Retina (tissue), 1 donor: Measurements from ENCODE around the gene ANKRD60.

Source experiments
- DNase-seq: peaks from one replicate; pipeline ENCODE4 v3.0.0-alpha.2; 2016

ANKRD60 gene

DNA sequence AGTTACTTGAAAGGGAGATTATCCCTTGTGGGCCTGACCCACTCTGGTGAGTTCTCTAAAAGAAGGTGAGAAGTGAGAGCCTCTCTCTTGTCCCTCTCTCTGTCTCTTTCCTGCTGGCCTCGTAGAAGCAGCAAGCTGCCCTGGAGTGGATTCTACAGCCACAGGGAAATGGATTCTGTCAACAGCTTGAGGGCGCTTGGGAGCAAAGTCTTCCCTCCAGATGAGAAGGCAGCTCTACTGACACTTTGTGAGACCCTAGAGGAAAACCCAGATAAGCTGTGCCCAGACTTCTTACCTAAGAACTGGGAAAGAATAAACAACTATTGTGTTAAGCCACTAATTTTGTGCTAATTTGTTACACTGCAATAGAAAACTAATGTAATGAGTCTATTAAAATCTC, 39.9 kb downstream of the ANKRD60 start:
- no peak for DNase-seq

DNA sequence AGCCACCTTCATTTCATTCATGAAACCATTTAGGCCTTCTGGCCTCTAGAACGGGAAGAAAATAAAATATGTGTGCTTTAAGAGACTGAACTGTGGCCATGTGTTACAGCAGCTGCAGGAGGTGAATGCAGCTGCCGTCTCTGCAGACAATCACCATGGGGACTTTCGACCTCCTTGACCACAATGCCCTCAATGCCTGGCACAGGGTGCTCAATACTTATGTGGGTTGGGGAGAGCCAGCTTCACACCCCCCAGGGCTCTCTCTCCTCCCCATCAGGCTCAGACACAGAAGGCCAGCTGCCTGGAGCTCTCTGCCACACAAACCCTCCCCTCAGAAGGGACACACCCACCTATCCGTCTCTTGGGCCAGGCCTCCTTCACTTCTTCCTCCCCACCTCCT, 43.5 kb downstream of the ANKRD60 start:
- DNase-seq: no peak

DNA sequence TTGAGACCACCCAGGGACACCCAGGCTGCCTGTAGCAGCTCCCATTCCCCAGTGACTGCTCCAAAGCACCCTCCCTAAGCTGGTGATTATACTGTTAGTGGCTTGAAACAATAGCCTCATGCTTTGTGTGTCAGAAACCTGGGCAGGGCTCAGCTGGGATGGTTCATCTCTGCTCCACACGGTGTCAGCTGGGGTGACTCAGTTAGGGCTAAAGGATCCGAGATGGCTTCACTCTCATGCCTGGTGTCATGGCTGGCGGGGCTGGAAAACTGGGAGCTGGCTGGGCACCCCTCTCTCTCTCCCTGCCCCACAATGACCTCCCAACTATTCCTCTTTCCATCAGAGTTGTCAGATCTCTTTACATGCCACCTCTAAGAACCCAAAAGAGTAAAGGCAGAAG, 44.4 kb downstream of the ANKRD60 start:
- no peak for DNase-seq

DNA sequence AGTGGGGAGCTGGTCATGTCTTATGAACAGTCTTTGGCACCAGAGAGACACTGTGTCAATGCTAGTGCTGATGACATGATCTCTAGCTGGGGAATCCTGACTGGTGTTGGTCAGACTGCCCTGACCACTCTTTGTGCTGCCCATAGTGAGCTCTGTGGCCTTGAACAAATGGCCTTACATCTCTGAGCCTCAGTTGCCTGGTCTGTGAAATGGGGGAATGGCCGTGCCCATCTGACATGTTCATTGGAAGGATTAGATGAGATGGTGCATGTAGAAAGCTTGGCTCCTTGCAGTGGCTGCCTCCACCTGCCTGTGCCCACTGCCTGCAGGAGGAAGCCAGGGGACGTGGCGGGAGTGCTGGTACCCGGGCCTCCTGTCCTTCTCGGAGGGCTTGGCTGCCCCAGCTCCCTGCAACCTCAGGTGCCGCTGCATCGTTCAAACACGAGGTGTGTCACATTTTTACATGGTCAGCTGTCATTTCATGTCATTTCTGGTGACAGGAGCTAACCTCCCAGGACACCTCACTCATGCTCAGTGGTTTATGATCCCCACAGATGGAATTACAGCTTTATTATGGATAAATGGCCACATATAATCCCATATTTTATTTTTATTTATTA, 45.8 kb downstream of the ANKRD60 start:
- no peak for DNase-seq

DNA sequence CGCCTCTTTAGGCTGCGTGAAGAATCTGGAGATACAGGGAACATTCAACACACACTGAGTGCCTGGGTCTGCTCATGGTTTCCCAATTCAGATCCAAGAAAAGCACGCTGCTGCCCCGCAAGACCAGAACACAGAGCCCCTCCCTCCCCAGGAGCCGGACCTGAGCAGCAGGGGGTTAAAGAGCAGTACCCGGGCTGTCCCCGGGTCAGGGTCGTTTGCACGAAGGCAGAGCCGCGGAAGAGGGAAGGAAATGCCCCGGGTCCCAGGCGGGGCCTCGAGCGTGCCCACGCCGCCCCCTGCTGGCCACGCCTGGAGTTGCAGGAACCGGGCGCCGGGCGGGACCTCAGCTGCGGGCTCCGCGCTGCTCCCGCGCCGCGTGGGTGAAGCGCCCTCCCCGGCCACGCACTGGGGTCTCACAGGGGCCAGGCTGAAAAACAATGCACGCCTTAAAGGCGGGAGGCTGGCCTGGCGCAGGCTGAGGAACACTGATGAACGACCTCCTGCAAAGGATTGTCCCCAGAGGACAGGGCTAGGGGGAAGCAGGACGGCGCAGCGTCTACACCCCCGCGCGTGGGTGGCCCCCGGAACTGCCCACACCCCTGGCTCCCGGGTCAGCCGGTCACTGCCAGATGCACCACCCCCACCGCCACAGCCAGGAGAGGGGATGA, 48.9 kb downstream of the ANKRD60 start:
- DNase-seq: peak; percentile 96

DNA sequence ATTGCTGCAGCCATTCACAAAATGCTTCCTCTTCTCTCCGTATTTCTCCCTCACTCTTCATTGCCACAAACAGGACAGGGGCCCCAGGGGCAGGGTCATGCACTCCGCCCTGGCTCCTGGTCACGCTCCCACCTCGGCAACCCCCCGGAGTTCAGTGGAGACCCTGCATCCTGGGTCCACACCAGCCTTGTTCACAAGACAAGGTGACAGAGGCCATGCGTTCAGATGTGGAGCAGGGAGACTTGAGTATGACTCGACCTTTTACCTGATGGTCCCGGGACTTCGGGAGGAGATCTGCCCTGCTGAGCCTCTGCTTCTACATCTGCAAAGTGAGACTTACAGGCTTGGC, 49.4 kb downstream of the ANKRD60 start:
- DNase-seq: no peak

DNA sequence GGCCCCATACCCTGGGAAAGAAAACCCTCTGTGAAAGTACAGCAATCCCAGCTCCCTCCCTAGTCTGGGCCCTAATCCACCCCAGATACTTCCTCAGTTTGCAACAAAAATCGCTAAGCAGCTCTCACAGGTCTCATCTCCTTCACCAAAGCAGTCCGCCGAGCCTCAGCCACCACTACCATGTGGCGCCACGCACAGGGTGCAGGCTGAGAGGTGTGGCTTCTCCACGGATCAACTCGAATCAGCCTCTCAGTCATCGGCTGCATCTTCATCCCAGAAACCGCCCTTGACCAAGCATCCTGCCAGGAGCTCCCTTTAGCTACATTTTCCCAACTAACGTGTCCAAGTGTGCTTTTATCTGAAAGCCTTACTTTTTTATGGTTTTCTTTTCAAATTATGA, 50.7 kb downstream of the ANKRD60 start:
- no peak for DNase-seq

DNA sequence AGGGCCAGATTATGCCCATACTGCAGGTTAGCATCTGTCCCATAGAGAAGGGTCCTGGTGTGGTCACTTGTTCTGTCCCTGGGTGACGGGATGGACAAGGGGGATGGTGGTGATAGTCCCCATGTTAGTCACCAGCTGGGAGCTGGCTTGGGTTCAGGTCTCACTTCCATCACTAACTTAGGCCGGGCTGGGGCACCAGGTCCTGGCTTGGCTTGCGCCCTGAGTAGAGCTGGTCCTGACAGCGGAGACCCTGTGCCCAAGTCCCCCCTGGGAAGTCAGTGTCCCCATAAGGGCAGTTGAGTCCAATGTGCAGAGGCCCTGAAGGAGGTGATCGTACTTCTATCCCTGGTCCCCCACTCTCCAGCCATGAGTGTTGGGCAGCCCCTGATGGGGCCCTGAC, 52.6 kb downstream of the ANKRD60 start:
- no peak for DNase-seq

DNA sequence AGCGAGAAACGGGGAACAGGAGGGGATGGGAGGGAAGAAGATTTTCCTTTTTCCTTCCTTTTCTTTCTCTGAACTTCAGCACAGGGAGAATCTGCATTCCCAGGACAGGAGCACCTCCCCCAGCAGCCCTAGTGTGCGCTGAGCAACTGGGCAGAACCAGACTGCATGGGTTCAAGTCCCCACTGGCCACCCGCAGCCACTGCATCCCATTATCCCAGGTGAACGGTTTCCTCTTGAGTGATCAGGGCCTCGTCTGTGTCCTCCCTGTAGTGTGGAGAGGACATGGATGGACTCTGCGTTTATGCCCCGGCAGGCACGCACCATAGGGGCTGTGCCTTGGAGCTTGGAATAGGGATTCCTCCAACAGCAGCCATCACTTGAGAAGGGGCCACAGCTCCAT, 53.0 kb downstream of the ANKRD60 start:
- no peak for DNase-seq

DNA sequence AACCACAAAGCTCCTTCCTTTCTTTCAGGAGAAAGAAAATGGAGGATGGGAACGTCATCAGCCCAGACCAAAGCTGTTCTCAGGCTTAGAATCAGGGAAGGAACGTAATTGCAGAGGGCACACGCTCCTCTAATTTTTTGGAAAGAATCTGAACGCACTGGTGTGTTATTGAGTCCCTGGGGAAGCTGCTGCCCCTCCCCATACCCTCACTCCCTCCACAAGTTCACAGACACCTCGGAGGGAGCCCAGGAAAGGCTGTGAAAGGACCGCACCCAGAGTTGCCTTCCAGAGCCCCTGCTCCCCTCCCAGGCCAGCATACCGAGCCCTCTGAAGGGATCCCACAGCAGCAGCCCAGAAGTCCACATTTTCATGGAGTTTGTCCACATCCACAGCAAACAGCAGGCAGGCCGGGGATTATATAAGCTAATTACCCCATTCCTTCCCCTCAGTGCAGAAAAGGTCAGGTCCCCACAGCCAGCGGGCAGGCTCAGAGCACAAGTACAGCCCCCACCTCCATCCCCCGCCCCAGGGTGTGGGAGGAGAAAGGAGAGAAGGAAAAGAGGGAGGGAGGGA, 53.7 kb downstream of the ANKRD60 start:
- DNase-seq: peak; percentile 58

DNA sequence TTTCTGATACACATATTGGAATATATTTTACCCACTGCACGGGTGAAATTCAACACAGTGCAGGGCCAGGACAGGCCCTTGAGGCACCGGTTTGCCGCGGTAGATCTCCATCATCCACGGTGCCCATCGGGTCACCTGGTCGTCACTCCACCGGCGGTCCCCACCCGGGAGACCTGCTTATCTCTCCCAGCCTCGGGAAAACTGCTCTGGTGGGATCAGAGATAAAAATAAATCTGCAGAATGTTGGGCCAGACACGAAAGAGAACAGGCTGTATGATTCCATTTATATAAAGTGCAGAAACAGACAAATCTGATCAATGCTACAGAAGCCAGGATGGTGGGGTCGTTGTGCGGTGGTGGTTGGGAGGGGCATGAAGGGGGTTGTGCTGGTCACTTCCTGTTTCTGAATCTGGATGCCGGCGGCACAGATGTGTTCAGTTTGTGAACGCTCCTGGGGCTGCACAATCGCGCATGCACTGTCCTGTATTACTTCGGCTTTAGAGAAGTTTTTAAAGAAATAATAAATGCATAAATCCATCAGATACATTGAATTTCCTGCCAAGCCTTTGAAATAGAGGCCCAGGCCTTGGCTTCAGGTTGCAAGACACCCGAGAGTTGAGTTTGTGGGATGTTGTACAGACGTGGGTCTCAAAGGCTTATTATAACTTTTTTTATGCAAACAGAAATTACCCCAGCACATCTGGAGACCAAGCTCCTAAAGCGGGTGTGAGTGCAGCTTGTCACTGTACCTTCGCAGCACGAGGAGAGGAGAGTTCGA, 54.3 kb downstream of the ANKRD60 start:
- DNase-seq: no peak

DNA sequence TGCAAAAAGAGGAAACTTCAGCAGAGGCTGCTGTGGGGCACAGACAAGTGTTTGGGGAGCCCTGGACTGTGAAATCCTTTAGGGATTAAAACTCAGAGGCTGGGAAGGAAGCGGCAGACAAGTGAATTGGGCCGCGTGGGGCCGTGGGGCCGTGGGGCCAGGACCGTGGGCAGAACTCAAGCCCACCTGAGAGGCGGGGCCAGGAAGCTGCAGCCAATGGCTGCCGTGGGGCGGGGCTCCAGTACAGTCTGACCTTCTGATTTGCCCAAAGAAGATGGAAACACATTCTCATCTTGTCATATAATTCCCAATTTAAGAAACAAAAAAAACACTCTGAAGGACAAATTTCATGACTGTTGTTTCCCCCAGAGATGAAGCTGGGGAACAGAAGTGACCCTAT, 55.4 kb downstream of the ANKRD60 start:
- DNase-seq: no peak

DNA sequence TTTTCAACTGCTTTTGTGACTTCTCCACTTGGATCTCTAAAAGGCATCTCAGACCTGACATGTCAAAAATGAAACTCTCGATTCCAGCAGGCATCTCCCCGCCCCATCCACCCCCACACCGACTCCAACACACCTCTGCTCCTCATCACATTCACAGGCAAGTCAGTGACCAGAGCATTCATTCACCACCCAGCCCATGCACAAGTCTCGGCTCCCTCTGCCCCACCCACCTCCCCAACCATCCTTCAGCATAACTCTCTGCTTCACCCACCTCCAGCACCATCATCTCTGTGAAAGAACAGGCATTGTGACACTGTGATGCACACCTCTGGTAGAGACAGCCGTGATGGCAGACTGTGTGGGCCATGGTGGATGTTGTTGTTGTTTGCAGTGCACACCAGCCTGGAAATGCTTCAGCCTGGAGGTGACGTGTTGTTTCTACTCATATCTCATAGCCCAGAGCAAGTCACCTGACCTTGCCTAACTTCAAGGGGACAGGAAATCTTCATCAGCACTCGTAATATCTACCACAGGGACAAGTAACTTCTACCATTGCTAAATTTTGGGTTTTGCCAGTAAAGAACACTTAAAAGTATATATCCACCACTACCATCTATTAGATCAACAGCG, 56.5 kb downstream of the ANKRD60 start:
- DNase-seq: no peak

DNA sequence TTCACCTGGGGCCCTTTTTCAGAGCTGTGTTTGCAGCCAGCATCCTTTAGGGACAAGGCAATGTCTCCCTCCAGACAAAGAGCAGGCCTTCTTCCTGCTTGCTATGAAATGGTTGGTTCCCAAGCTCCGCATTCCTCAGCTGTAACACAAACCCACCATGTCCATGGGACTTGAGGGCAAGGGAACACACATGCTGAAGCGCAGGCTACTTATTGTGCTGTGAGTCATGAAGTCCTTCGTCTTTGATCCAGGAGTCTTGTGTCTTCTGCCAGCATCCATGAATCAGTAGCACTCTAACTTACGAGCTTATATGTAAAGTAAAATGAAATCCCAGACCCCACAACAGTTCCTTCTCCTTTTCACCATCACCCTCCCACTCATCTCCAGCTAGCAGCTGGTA, 59.0 kb downstream of the ANKRD60 start:
- no peak for DNase-seq

DNA sequence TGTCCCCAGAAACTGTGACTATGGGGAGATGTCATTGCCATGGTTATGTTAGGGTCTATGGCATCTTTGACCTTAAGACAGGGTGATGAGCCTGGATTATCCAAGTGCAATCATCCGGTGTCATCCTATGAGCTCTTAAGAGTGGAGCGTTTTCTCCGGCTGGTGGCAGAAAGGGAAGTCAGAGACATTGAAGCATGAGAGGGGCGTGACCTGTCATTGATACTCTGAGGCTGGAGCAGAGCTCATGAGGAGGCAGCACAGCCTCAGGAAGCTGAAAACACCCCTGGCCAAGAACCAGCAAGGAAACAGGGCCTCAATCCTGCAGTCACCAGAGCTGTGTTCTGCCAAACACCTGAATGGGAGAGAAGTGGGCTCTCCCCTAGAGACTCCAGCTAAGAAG, 59.6 kb downstream of the ANKRD60 start:
- DNase-seq: no peak

DNA sequence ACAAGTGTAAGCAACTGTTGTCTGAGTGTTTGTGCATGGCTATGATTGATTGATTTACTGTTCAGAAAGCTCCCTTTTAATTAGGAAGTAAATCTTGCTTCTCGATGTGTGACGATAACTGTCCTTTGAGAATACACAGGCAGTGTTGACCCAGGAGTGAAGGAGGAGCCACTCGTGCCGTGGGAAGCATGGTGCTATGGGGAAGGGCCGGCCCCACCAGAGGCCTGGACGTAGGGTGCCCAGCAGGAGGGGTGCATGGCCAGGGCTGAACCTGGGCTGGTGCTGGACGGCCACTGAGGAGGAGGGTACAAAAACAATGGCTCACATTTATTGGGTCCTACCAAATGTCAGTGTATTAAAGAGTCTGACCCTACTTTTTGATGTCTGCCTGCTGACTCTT, 60.7 kb downstream of the ANKRD60 start:
- DNase-seq: no peak
